ENCODE measurements around the gene TRAPPC10.

TRAPPC10 gene

GRCh38 chr21:44035244-44035643, 23.1 kb downstream of the TRAPPC10 start:
- no peak for DNase-seq (ENCODE audit: low spot score)

DNA sequence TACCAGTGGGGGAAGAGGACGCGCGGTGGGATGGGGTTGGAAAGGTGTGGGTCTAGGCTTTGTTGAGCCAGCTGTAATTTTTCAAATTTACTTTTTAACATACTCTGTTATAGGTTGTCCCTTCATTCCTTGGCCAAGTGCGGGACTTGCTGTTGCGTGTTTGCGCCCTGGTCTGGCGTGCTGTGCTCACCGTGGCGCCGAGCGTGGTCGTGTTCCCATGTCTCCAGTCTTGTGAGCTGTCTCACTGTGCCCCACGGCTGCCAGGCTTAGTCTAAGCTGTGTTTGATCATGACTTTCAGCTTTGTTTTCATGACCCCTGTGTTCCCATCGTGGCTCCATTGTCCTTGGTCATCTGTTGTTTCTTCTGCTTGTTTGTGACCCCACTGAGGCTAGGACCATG, 26.0 kb downstream of the TRAPPC10 start:
- no peak for DNase-seq (ENCODE audit: low spot score)

DNA sequence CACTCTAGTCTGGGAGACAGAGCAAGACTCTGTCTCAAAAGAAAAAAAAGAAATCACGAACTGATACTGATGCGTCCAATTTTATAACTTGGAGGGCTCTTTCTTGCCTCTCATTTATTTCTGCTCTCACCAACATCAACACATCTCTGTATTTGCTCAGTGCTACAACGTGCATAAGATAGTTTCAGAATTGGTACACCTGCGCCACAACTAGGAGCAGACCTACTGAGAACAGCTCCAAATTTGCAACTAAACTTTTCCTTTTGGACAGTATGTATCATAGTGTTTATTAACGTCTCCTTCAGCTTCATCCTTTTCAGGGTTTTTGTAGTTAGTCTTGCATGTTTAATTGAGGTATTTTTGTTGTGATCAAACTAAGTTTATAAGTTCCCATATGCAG, 27.7 kb downstream of the TRAPPC10 start:
- DNase-seq (ENCODE audit: low spot score): no peak

DNA sequence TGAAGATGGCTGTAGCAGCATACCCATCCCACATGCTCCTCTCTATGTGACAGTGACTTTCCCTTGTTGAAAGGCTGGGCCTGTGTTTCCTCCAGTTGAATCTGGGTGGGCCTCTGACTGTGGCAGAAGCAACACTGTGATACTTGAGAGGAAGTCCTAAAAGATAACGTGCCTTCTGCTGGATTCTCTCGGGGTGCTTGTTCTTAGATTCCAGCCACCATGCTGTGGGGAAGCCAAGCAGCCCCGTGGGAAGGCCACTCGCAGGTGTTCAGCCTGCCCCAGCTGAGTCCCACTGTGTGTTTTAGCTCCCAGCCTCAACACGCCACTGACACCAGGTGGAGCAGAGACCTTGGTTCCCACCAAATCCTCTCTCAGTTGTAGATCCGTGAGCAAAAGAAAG, 31.5 kb downstream of the TRAPPC10 start:
- no peak for DNase-seq (ENCODE audit: low spot score)

DNA sequence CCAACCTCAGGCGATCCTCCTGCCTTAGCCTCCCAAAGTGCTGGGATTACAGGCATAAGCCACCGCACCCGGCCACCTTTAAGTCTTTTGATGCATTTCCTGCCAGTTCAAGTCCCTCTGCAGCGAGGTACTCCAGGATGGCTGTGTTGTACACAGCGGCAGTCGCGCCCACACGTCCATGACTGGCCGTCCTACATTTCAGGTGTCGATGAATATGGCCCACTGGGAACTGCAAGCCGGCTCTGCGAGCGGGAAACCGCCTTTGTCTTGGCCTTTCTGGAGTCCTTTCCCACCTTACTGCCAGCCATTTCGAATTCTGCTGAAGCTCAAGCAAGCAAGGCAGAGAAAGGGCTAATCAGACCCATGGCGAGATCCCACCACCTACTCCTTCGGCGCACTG, 34.6 kb downstream of the TRAPPC10 start:
- DNase-seq (ENCODE audit: low spot score): no peak

- DNase-seq (ENCODE audit: low spot score): no peak
Measured at GRCh38 chr21:44047996-44048560, 36.0 kb downstream of the TRAPPC10 start.

DNA sequence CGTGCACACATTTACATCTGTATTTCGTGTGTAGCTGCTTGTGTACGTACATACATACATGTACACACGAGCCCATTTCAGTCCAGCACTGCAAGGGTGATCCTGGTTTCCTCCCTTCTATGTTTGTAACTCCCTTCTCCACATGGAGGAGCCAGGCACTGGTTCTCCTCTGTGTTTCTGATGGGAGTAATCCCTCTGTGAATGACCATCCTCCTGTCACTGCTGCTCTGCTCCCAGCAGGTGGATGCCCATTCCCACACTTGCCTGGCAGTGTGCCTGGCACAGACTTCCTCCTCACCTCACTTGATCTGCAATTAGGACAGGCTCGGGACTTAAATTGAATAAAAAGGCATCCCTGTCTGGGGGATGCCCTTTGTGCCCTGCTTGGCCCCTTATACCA, 37.1 kb downstream of the TRAPPC10 start:
- no peak for DNase-seq (ENCODE audit: low spot score)

DNA sequence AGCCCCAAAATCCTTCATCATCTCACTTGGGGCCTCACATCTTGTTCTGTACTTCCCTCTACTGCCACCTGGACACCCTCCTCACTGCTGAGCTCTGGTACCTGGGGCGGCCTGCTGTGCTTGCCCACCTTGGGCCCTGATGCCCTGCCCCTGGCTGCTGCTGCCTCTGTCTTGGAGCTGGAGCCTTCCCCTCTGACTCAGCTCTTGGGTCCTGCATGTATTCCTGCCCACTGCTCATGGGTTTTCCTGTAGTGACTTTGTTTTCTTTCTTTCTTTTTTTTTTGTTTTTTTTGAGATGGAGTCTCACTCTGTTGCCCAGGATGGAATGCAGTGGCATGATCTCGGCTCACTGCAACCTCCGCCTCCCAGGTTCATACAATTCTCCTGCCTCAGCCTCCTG, 37.5 kb downstream of the TRAPPC10 start:
- DNase-seq (ENCODE audit: low spot score): no peak

- no peak for DNase-seq (ENCODE audit: low spot score)
Measured at GRCh38 chr21:44050276-44050675, 38.2 kb downstream of the TRAPPC10 start.

GRCh38 chr21:44051462-44051941, 39.4 kb downstream of the TRAPPC10 start:
- no peak for DNase-seq (ENCODE audit: low spot score)

- no peak for DNase-seq (ENCODE audit: low spot score)
Measured at GRCh38 chr21:44052071-44052829, 40.1 kb downstream of the TRAPPC10 start.

DNA sequence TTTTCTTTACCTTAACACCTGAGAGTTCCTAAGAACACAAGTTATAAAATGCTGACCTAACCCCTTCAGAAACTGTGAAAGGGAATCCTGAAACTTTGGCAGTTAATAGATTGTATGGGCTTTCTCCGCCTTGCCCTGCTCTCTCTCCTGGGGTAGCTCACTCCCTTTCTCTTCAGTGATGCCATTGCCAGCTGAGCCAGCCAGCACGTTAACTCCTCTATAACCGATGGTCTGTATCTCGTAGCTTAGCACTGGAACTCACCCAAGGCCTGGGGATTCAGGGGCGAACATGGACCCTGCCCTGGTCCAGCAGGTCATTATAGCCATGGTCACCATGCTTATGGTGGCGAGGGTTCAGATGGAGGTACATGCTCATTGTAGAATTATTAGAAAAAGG, 40.7 kb downstream of the TRAPPC10 start:
- no peak for DNase-seq (ENCODE audit: low spot score)

- DNase-seq (ENCODE audit: low spot score): no peak
Measured at GRCh38 chr21:44053567-44053966, 41.5 kb downstream of the TRAPPC10 start.

GRCh38 chr21:44054710-44055109, 42.6 kb downstream of the TRAPPC10 start:
- DNase-seq (ENCODE audit: low spot score): no peak

GRCh38 chr21:44057055-44057454, 44.9 kb downstream of the TRAPPC10 start:
- DNase-seq (ENCODE audit: low spot score): no peak

GRCh38 chr21:44057960-44058651, 46.0 kb downstream of the TRAPPC10 start:
- no peak for DNase-seq (ENCODE audit: low spot score)

DNA sequence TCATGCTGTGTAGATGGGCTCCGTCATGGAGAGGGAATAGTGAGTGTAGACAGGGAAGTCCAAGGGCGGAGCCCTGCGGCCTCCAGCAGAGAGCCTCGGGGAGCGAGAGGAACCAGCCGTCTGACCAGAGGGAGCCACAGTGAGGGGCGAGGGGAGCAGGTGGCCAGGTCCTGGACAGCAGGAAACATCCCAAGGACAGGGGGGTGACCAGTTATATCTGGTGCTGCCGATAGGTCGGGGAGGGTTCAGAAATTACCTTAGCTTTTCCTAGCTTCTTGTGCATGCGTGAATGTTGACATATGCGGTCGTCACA, 46.5 kb downstream of the TRAPPC10 start:
- DNase-seq (ENCODE audit: low spot score): no peak

GRCh38 chr21:44058981-44059380, 46.9 kb downstream of the TRAPPC10 start:
- DNase-seq (ENCODE audit: low spot score): no peak

DNA sequence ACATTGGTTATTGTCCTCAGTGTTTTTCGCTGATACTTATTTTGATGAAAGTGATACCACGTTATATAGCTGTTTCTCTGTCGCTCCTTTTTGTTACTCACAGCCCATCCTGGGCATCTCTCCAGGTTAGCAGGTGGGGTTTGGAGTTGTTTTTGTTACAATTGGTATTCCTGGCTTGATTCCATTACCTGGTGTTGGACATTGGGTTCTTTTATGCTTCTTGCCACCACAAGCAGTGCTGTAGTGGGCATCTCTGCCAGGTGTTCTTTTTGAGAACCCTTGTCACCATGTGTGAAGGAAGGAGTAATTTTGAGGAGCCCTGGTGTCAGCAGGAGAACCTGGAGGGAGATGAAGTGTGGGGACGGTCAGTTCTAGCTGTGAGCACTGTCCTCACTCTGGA, 47.6 kb downstream of the TRAPPC10 start:
- DNase-seq (ENCODE audit: low spot score): no peak

GRCh38 chr21:44062380-44062779, 50.3 kb downstream of the TRAPPC10 start:
- no peak for DNase-seq (ENCODE audit: low spot score)

GRCh38 chr21:44063151-44063912, 51.2 kb downstream of the TRAPPC10 start:
- no peak for DNase-seq (ENCODE audit: low spot score)

DNA sequence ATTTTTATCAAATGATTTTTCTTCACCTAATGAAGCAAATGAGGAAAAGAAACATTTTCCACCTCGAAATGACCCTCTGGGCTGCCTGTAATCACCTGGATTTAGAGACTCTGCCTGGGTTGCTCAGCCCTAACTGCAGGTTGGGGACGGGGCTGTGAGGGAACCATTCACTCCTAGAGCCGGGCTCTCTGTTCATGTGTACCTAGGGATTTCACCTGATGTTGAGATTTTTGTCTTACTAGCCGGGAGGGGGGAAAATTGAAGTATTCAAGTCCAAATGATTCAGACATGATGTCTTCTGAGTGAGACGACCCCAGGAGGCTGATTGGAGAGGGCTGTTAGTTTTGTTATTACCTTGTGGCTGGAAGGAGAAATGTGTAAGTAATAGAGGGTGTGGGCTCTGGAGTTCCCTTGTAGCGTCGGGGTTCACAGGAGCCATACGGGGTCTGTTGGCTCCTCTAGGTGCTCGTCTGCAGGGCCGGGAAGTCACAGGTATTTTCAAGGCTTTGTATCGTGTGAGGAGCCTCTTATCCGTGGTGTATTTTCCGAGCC, 52.8 kb downstream of the TRAPPC10 start:
- DNase-seq (ENCODE audit: low spot score): no peak
